Chondrocyte (in vitro differentiated cells): ENCODE results near the gene KCTD1. TPM values are rescaled to one million over a fixed set of nuclear protein-coding genes. Genes with fewer than 3 reads are reported as not detected.

Experiments used
- DNase-seq: peaks from one replicate; pipeline ENCODE4 v3.0.0; 2021; ENCODE audit warnings: mixed read lengths, low spot score
- H3K27ac Mint-ChIP-seq: one replicate; pipeline ENCODE4 v1.8.0; 2021; ENCODE audit warnings: mild to moderate bottlenecking, moderate library complexity, mixed read lengths; ENCODE audit not compliant: unreplicated experiment
- H3K27me3 Mint-ChIP-seq: 2 replicates; pipeline ENCODE4 v1.8.0; 2021; ENCODE audit warnings: low read depth, mixed read lengths
- H3K36me3 Mint-ChIP-seq: 2 replicates; pipeline ENCODE4 v1.8.0; 2021; ENCODE audit warnings: low read depth, mixed read lengths
- H3K4me1 Mint-ChIP-seq: 2 replicates; pipeline ENCODE4 v1.8.0; 2021; ENCODE audit warnings: low read depth, mild to moderate bottlenecking, mixed read lengths
- H3K4me3 Mint-ChIP-seq: one replicate; pipeline ENCODE4 v1.8.0; 2021; ENCODE audit warnings: mild to moderate bottlenecking, moderate library complexity, mixed read lengths; ENCODE audit not compliant: unreplicated experiment
- H3K9me3 Mint-ChIP-seq: 2 replicates; pipeline ENCODE4 v1.8.0; 2021; ENCODE audit warnings: low read depth, mixed read lengths
- CTCF ChIP-seq: fragments of 200-600 bp; sonication (generic); IDR thresholded peaks from 2 replicates; pipeline ENCODE4 v1.5.0; 2021; ENCODE audit warnings: antibody characterized with exemption, mild to moderate bottlenecking, moderate library complexity
- total RNA-seq: library from RNA; stranded (reverse); gene quantifications from 3 replicates; pipeline ENCODE4 v1.2.1, GENCODE V29; 2021

Gene KCTD1
- total RNA-seq, 1 donor from 2014 or later, result 18.1 TPM

DNA sequence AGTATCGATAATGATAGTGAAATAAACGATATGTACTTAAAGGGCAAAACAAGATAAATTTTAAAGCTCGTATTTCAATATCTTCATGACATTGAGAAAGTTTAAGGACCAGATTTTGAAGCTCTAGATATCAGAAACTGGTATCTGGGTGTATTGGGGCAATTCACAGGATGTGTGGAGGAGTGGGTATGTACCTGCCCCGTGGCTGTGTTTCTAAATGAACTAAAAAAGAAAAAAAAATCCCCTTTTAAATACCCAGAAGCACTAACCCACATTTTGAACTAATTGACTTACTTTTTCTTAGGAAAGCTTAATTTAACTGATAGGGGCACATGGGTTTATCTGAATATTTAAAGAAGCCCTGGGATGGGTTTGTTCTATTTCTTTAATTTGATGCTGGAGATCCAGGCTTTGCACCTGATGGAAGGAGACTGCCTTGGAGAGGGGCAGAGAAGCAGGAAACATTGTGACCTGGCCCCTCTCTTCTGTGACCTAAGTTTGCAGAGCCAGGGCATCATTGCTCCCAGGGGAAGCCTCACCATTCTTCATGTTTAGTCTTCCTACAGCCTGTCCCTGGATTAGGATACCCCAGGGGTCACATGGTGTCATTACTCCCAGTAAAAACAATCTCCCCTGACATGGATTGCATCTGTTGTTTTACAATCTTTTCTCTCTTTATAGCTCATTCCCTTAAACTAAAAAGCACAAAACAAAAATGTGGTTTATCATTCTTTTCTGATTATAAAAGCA lies 7.6 kb upstream of the KCTD1 start:
- peaks cover 25% of the 10 kb centered on the region for H3K4me1 Mint-ChIP-seq
- no peaks in the 10 kb centered on the region for H3K9me3 Mint-ChIP-seq
- H3K36me3 Mint-ChIP-seq, result no peaks in the 10 kb centered on the region
- peaks cover 16% of the 10 kb centered on the region for H3K27me3 Mint-ChIP-seq
- TF ChIP-seq CTCF, result no peak
- no peak overlapping the region for H3K4me3 Mint-ChIP-seq
- peak overlapping the region; percentile 34 for H3K27ac Mint-ChIP-seq
- DNase-seq, result no peak

DNA sequence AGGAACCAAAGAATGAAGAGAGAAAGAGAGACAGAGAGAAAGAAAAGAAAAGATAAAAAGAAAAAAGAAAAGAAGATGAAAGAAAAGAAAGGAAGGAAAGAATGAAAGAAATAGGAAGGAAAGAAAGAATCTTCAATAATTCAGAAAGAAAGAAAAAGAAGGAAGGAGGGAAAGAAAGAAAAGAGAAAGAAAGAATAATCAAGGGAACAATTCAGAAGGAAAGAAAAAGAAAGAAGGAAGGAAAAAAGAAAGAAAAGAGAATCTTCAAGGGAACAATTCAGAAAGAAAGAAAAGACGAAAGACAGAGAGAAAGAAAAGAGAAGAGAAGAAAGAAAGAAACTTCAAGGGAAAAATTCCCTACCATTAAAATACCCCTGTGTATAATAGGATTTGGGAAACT lies 5.6 kb upstream of the KCTD1 start:
- Mint-ChIP-seq H3K27me3 (peaks cover 16% of the 10 kb centered on the region), H3K9me3 (no peaks in the 10 kb centered on the region), H3K4me3 (no peak overlapping the region), H3K36me3 (no peaks in the 10 kb centered on the region), H3K27ac (no peak overlapping the region), H3K4me1 (peaks cover 33% of the 10 kb centered on the region)
- no peak for TF ChIP-seq CTCF
- no peak for DNase-seq

DNA sequence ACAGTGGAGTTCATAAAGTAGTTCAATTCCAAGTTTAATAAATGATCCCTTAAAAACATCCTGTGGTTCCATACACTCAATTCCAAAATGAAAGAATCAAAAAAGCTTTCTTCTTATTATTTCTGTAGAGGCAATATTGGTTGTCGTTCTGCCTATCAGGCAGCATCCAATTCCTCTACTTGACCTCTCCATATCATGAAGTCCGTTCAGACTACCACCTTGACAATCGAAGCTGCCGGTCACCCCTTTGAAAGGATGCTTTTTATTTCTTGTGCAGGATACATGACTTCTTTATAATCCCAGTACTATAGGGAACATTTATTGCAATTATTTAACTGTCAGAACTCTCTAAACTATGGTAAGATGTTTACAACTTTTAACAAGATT lies 3.3 kb upstream of the KCTD1 start:
- no peak overlapping the region for H3K27ac Mint-ChIP-seq
- peaks cover 35% of the 10 kb centered on the region for H3K4me1 Mint-ChIP-seq
- H3K4me3 Mint-ChIP-seq, result peak overlapping the region; percentile 43
- no peaks in the 10 kb centered on the region for H3K36me3 Mint-ChIP-seq
- peaks cover 16% of the 10 kb centered on the region for H3K27me3 Mint-ChIP-seq
- TF ChIP-seq CTCF, result no peak
- no peak for DNase-seq
- H3K9me3 Mint-ChIP-seq, result no peaks in the 10 kb centered on the region

DNA sequence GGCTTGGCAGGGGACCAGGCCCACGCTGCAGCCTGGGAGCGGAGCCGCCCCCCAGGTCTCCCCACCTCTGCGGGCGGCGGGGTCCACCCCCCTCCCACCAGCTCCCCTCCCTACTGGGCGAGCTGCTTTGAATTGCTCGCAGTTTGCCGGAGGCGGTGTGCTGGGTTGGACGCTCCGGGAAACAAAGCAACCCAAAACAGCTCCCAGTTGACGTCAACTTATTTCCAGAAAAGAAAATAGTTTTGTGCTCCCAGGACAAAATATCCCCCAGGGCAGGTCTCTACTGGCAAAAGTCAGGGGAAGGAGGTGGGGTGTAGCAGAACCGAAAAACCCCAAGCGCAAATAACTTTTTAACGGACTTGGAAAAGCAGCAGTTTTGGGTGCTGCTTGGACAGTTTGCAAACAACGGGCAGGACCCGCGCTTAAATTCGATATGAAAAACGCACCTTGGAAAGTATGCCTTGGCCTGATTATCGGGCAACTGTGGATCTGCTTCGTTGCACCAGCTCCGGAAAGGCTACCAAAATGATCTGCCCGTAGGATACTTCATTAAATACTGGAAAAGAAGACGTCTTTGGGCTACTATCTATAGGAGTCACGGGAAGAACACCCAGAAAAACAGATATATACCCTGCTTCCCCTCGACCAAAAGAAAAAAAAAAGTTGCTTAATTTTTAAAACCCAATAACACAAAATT lies 2.8 kb upstream of the KCTD1 start:
- Mint-ChIP-seq H3K4me1 (peaks cover 35% of the 10 kb centered on the region), H3K27ac (no peak overlapping the region), H3K4me3 (peak overlapping the region; percentile 43), H3K27me3 (peaks cover 16% of the 10 kb centered on the region), H3K36me3 (no peaks in the 10 kb centered on the region), H3K9me3 (no peaks in the 10 kb centered on the region)
- DNase-seq, result no peak
- no peak for TF ChIP-seq CTCF

DNA sequence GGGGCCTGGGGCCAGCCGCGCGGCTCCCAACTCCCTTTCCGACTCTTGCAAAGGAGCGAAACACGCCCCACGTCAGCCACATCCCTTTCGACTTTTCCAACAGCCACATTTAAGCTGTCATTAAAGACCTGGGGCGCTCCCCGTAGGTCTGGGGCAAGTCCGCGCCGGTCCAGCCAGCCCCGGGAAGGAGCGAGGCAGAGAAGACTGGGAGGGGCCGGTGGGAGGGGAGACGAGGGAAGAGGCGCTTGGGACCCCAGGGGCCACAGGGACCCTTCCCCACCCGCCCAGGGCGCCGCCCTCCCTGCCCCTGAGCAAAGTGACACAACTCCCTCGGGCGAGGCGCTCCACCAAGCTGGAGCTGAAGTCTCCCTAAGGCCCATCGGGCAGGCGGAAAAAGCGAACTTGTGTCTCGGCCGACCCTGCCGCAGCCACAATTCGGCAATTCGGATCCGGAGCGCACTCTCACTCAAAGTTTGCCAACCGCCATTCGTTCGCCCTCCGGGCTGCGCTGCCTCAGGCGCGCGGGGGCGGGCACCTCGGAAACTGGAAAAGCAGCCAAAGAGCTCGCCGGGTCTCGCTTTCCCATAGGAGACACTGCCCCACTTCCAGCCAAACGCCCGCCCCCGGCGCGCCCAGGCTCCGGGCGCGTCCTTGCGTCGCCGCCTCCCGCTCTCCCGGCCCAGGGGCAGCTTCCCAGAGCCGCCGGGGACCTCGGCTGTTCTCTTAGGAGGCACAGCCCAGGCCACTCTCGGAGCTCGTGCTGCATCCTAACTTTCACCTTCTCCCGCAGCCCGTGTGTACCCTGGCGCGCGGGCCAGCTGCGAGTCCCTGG lies 1.1 kb upstream of the KCTD1 start:
- Mint-ChIP-seq H3K9me3 (no peaks in the 10 kb centered on the region), H3K27ac (peak overlapping the region; percentile 45), H3K27me3 (peaks cover 16% of the 10 kb centered on the region), H3K36me3 (no peaks in the 10 kb centered on the region), H3K4me3 (peak overlapping the region; percentile 79), H3K4me1 (peaks cover 41% of the 10 kb centered on the region)
- peak; percentile 87 for DNase-seq
- TF ChIP-seq CTCF, result peak; percentile 9
